Activated CD4-positive, alpha-beta T cell treated with anti-CD3 and anti-CD28 coated beads, Interleukin-2, amount 50 U/mL, for 1 hour (primary cell): Measurements from ENCODE around the gene SALL1.

ENCODE experiments used
- DNase-seq: peaks from one replicate; pipeline ENCODE4 v3.0.0-alpha.2; 2020

The SALL1 gene

DNA sequence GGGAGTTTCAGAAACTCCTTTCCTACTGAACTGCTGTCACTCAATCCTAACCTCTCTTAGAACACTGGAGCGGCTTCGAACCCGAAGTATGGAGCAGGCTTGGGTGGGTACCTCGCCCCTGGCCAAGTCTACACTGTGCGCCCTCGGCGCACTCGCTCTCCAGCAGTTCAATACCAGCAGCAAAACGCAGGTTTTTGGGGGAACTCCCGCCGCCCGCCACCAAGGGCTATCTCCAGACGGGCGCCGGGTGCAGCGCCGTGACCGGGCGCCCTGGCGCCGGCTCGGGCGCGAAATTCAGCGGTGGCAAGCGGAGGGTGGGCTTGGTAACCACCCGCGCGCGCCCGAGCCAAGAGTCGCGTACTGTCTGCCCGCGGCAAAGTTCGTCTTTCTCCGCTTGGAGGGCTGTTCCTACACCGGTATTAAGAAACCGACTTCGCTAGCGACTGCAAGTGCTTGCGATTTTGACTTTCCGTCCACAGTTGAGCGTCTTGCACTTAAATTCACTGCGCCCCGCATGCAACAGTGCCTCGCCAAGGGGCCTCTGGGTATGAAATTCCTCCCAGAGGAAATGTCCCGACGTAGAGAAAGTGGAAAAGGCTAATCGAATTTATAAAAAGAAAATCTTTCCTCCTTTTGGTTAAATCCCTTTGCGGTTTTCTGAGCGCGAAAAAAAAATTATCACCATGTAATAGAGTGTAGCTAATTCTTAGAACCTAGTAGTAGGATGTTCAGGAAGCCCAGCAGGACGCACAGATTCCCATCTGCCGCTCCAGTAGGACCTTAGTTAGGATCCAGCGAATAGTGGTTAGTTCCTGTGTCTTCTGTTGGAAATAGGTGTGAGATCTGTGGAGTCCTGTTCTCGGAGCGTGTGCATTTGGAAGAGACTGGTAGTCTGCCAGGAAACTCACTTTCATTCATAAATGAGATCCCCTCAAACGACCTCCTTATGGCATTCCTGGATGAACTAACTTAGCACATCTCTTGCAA, 5.0 kb upstream of the SALL1 start:
- no peak for DNase-seq

DNA sequence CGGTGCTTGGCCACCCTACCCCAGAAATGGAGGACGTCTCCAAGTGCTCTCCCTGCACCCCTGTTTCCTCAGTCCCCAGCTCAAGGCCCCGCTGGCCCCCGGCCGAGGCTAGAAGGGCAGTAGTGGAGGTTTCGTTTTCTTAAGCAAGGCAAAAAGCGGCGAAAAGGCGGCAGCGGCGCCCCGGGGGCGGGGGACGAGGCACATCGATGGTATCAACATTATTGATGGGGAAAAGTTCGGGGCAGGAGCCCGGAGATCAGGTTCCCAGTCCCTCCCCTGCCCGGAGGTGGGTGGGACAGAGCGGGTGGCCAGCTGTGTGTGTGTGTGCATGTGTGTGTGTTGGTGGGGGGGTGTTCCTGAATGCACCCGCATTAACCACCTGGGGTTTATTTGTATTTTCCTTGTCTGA, 4.1 kb upstream of the SALL1 start:
- no peak for DNase-seq

DNA sequence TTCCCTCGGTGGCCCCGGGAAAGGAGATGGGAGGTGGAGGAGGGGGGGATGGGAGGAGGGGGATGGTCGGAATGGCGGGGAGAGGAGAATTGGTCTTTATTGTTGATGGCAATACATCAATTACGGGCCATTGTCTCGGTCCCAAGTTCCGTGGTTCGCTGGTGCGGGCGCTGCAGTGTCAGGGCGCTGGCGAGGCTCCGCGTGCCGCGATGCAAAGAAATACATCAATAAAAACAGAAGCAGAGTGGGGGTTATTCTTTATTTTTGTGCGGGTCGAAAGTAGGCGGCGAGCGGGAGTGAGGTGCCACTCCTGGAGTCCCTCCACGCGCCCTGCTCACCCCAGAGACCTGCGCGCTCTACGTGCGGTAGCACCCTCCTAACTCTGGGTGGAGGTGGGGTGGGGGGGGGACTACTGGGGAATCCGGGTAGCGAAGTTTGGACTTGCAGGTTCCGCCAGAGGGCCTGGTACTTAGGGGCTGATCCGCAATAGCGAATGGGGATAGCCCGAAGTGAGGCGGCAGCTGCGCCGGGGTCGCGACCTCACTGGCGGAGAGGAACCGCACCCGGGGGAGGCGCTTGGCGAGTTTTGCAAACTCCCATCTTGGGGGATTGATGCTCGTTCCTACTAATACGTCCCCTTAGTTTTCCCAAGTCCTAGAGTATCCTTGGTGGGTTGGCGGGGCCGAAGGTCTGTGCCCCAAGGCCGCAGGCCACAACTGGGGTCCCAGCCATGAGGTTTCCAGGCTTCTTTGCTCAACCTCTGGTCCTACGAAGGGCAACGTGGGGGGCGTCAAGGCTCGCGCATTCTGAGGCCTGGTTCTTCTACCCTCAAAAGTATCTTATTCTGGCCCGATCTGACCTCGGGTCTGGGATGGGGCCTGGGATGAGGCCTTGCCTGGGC, 3.5 kb upstream of the SALL1 start:
- no peak for DNase-seq

DNA sequence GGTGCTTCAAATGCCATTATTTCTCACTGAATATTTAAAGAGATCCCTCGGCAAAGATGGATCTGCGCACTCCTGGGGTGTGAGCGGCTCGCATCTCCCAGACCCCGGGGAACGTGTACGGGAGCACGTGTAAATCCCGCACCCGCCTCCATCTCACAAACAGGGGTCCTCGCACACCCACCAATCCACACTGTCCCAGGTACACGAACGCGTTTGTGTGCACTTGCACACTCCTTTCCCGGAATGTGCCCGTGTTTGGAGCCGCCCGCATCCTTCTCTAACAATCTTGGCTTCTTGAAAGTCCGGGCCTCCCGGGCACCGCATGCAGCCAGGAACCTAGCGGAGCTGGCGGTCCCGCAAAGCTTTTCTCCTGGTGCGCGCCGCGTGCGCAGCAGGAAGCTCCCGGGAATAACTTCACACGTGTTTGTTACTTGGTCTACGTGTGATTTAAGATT, 2.5 kb upstream of the SALL1 start:
- DNase-seq = no peak

DNA sequence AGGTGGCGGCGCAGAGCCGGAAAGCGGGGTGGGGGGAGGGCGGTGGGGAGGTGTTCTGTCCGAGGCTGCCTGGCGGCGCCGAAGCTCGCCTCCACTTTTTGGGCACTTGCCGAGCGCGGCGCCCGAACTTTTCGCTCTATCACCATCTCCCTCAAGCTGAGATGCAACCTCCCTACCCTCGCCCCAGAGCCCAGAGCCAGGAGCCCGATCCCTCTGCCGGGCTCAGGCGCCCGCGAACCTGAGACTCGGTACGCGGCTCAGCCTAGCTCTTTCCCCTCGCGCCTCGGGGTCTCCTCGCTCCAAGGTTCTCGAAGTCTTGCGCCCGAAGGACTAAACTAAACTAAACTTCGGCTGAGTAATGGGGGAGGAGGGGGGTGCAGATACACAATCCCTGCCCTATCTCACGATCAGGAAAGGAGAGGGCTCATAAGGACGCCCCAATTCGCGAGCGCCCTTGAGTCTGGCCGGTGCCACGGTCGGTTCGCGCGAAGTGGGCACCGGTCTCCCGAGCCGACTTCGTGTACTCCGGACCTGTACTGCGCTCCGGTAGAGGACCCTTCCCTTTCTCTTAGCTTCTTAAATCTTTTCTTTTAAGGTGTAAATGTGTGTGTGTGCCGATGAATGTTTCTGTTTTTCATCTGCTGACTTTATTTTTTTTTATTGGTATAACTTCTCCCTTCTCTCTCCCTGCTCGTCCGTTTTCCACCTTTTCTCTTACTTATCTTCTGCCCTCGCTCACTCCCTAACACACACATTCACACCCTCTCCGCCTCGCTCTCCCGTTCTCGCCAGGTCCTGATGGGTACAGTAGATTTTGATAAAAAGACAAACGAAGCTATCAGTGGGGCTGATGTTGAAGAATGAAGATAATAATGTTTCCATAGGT, 1.9 kb upstream of the SALL1 start:
- no peak for DNase-seq

DNA sequence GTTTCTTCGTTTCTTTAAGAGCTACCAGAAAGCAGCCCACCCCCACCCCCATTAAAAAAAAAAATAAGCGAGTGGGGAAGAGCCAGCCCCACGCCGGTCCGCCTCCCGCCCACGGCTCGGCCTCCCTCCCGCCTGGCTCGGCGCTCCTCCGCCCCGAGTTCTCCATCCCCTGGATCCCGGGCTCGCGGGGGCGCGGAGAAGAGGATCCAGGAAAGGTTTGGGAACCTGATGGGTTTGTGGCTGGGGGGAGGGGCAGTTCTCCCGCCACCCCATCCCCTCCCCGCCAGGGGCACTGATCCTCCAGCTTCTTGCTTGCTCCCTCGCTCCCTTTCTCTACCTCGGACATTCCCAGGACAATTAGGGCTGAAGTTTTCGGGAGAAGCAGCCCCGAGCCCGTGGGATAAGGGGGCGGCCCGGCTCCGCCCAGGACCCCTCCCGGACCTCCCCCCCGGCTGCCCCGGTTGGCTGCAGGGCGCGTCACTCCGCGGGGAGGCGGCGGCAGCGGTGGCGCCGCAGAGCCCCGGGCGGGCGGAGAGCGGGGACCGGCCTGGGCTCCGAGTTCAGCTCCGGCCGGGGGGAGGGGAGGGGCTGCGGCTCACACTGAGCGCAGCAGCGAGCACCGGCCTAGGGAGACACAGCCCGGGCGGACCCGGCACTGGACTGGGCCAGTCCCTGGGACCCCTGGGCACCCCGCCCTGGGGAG, 1.0 kb upstream of the SALL1 start:
- DNase-seq = no peak

DNA sequence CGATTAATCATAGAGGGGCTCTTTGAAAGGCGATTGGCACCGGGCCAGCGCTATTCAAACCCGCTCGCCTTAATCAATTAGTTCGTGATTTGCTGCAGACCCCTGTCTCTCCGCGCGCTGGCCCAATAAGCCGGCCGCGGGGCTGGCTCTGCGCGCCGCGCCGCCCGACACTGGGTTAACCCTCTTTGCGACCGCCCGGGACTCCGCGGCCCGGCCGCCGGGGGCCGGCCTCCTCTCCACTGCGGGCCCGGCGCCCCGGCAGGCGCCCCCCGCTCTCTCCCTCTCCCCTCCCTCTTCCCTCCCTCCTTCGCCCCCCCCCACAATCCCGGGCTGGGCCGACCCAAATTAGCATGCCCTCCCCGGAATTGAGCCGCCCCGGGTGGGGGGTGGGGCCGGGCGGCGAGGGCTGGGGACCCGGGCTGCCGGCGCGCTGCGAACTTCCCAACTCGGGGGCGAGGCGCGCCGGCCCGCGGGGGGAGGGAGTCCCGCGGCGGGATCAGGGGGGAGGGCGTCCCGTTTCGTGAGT, 428 bp upstream of the SALL1 start:
- DNase-seq = no peak

DNA sequence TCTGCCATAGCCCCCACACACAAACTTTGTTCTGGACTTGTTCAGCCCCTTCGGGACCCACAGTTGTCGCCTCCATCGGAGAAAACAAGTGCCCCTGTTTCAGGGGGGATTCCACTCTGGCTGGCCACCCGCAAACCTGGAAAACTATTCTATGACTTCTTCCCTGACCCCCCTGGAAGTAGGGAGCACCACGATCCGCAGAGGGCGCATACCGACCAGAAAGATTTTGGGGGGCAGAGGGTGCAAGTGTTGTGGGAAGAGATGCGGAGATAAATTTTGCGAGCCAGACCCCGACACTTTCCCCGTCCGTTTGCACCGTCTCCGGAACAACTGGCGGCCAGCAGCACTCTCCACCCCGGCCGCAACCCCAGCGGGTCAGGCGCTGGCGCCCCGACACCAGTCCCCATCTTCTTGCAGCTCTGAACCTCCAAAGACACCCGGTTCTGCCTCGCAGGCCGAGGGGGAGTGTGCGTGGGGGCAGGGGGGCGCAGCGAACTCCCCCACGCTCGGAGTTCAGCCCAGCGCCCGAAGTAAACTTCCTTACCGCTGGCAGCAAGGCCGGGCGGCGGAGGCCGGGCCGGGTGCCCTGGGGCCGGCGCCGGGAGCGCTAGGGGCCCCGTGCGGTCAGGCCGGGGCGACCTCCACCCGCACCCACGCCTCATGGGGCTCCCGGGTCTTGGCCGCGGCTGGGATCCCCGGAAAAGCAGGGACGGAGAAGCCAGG, 744 bp downstream of the SALL1 start:
- DNase-seq = no peak

DNA sequence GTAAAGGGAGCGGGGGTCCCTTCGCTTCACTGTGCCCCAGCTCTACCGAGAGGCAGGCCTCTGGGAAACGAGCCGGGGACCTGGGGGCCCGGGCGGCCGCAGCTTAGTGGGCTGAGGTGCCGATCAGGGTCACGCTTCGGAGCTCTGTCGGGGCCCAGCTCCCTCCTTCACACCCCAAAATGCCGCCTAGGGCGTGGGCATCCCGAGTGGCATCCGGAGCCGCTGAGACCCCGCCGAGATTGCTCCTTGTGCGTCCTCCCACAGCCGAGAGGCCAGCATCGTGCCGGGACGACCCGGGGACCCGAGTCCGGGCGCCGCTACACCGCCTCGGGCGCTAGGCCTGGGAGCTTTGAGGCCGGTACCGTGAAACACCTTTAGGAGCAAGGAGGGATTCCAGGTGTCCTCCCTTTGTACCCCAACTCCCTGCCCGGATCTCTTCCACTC, 1.3 kb downstream of the SALL1 start:
- DNase-seq = no peak

DNA sequence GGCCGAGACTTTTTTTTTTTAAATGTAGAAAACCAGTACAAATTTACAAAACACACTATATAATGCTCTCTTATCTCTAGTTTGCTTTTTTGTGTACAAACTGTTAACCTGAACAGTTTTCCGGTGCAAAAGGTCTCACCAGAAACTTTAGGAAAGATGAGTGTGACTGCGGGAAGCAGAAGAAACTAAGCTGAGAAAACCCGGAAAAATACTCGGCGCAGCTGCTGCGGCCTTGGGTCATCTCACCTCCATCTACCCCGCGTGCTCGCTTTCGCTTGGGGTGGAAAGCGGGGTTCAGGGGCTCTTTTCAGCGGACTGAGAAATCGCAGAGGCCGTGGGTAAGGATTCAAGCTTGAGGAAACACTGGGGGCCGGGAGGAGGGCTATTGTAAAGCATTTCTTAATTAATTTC, 1.8 kb downstream of the SALL1 start:
- no peak for DNase-seq

DNA sequence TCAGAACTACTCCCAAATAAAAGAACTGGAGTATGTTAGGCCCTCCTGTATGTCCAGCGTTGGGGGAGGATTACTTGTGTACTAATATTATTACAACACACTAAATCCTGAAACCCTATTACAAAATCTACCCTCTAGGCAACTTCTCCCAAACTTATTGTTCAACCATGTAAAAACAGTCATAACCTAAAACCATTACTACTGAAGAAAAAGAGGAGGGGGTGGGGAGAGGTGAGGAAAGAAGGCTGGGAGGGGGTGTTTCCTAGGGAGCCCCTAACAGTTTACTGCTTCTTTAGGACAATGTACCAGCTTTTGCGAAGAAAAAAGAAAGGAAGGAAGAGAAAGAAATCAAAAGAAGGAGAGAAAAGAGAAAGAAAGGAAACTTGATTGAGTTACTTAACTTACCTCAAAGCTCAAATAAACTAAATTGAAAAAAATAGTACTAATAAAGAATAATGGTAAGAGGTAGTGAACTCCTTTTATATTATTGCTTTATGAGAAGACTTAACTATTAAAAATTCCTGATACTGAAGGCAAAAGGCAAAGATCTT, 2.3 kb downstream of the SALL1 start:
- no peak for DNase-seq

DNA sequence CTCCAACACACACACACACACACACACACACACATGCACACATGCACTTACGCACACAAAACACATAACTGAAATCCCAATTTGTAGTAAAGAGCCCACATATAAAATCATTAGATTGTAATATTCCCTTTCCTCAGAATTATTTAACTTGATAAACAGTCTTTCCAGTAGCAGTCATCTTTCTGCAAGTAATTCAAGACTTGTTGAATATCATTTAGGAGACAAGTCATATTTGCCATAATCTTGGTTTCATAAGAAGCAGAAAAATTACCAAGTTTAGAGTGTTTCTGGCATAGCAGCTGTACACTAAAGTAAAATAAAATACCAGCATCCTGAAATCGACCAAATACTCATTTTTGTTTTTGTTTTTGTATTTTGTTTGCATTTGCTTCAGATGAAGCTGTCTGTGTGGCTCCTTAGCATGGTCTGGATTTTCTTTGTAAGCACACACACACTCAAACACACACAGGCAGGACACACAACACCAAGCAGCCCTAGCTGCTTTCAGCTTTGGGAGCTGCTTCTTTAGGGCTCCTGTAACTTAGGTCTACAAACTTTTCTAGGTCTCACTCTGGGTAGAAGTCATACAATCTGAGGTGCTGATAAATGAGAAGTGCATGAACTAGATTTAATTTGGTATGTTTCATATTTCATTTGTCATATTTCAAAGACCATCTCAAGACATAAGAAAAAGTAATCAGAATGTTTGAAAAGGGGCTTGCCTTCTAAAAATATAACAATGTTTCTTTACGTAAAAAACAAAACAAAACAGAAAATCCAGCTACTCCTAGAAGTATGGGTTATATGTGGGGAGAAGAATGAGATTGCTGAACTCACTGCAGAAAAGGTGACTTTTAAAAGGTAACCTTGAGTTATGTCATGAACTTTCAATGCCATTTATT, 3.0 kb downstream of the SALL1 start:
- no peak for DNase-seq

DNA sequence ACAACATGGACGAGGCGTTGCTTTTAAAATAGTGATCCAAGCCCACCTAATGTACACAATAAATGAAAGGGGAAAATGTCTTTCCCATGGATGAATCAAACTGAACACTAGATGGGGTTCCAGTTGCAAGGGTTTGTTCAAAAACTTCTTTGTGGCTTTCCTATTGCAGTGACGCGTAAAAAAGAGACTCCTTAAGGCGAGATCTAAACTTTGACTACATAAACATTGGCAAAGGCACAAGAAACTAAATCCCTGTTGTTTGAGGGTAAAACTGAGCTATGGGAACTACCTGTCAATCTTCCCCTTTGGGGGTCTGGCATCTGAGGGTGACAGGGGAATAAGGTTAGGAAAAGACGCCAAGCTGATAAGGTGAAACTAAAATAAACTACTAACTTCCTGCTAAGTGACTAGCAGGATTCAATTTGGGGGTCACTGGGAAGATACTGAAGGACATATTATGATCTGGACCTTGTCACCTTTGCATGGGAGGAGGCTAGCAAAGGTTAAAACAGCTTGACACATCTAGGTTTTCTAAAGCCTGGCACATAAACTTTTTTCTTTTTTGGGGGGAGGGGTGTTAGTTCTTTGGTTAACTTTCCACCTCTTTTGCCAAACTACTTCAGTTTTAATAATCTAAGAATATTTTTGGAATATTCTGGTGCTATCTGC, 4.7 kb downstream of the SALL1 start:
- no peak for DNase-seq

DNA sequence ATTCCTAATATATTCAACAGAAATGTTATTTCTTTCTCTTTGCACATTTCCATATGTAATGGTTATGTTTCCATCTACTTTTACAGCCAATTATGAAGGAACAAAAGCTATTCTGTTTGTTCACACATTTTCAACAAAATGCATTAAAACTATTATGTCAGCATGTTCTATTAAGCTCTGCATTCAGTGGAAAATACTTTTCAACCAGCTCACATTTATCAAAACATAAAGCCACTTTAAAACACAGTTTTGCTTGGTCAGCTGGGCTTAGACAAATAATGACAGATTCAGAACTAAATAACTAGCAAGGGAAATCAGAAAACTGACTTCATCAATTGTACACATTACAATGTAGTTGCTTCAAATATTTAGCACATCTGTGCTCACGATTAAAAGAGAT, 6.9 kb downstream of the SALL1 start:
- DNase-seq = no peak

DNA sequence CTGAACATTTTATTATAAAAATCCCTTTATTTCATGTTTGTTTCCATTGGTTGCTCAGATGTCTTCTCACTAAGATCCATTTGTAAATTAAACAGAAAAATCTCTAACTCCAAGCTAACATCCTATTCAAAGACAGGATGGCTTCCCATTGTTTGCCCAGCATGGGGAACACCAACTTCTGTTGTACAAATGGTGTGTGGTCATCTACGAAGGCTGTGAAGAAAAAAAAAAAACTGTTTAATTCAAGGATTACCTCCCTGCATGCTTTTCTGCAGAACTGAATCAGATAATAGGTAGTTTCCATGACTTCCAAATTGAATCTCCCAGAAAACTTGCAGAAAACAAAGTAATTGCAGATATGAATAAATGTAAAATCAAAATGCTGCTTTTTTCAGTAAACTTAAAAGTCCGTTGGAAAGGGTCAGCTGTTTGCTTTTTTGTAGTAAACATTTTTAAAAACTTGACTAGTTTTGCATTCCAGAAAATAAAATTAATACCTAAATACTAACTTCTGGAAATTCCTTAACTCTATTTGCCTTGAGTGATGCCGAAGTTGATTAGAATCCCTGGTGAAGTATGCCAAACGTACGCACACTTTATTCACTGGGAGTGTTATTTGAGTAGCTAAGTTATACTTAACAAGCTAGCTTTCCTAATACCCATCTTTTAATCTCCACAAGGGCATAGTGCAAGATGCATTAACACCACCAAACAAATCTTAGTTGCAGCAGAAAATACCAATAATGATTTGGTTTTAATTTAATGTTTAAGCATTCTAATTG, 7.7 kb downstream of the SALL1 start:
- DNase-seq = no peak

DNA sequence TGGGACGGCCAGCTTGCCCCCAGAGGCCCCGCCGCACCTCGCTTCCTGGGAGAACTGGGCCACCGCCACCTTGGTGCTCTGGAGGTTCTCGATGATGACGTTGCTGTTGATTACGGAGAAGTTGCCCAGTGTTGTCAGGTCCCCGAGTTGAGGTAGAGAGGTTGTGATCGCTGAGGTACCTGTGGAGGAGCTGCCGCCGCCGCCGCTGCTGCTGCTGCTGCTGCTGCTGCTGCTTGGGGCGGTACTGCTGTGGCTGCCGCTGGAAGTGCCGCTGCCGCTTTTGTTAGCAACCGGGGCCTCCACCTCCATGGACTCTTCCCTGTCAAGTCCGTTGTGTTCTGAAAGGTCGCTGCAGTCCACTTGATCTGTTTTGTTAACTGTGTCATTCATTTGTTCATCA, 9.5 kb downstream of the SALL1 start:
- DNase-seq = no peak

DNA sequence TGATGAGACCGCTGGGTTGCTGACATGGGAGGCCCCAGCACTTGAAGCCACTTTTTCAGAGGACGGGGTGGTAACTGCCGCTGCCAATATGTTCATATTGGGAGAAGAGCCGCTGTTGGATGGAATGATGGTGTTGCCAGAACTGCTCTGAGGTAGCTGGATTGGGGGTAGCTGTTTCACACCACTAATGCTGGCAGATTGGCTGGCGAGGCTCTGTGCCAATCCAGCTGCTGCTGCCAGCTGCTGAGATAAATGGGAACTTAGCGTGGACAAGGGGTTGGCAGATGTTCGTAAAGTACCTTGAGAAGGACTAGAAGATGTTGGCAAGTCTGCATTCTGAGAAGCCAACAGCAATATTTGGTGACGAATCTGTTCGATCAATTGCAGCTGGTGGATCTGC, 10.0 kb downstream of the SALL1 start:
- no peak for DNase-seq

DNA sequence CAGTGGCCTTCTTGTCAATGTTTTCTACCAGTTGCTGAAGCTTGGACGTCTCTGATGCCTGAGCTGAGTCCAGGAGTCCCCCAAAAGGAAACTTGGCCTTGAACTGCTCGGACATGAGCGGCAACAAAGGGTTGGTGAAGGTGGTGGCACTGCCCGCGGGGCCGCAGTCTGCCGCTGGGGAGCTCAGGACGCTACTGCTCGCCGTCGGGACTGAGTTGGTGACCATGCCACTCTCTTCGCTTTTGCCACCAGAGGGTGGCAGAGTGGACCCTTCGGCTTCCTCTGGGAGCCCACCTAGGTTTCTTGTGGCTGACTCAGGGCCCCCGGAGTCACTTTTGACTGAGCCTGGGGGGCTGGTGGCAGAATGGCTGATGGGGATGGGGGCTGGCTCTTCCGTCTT, 11.0 kb downstream of the SALL1 start:
- DNase-seq = no peak
